ENCODE measurements around the gene ZBTB7C. TPM values are rescaled to one million over a fixed set of nuclear protein-coding genes. Genes with fewer than 3 reads are reported as not detected.

Gene ZBTB7C
- total RNA-seq, 1 experiment from 2014 or later: 0.33 TPM

GRCh38 chr18:48157956-48158355 lies 251.2 kb downstream of the ZBTB7C start:
- Histone ChIP-seq H2BK20ac (ENCODE audit: low read depth, low read length, poor library complexity, severe bottlenecking) (no peak overlapping the region), H3K27me3 (ENCODE audit: insufficient read depth, low read length) (peaks cover 16% of the 10 kb centered on the region; the same call in 1 of the 2 replicates), H4K20me1 (ENCODE audit: control insufficient read depth, insufficient read depth, insufficient read length) (no peaks in the 10 kb centered on the region), H3K27ac (ENCODE audit: insufficient read length, low read depth, low read length) (no peak overlapping the region), H3K9ac (ENCODE audit: extremely low read depth, insufficient read length, low read length) (no peak overlapping the region), H3K79me1 (ENCODE audit: insufficient read depth, low read depth, low read length, poor library complexity, severe bottlenecking) (no peaks in the 10 kb centered on the region), H2BK5ac (ENCODE audit: insufficient read length, low read length) (no peak overlapping the region), H3K23ac (ENCODE audit: insufficient read length, low read depth, low read length) (no peak overlapping the region), H4K8ac (replicated peaks; ENCODE audit: insufficient read length, low read depth, low read length) (no peak overlapping the region), H2AFZ (ENCODE audit: low read length) (no peak overlapping the region), H2BK12ac (ENCODE audit: insufficient read length, low read depth, low read length) (no peak overlapping the region), H3K18ac (ENCODE audit: insufficient read length, low read depth, low read length) (no peak overlapping the region), H3K4me2 (ENCODE audit: insufficient read depth, insufficient read length, low read length) (no peak overlapping the region), H3K79me2 (ENCODE audit: insufficient read depth, low read length) (no peaks in the 10 kb centered on the region), H3K14ac (ENCODE audit: insufficient read depth, low read length) (no peak overlapping the region), H3T11ph (ENCODE audit: low read length) (no peak overlapping the region), H3K4ac (ENCODE audit: low read depth, low read length) (no peak overlapping the region), H2AK5ac (ENCODE audit: insufficient read length, low read length) (no peak overlapping the region), H2BK15ac (ENCODE audit: low read depth, low read length) (no peak overlapping the region), H3K4me1 (ENCODE audit: insufficient read depth, low read length) (peaks cover 7% of the 10 kb centered on the region; the same call in 1 of the 2 replicates), H4K91ac (ENCODE audit: insufficient read length, low read depth, low read length) (no peak overlapping the region), H3K9me3 (ENCODE audit: control insufficient read depth, low read depth, low read length) (no peaks in the 10 kb centered on the region), H2BK120ac (ENCODE audit: low read depth, low read length, poor library complexity, severe bottlenecking) (no peak overlapping the region), H3K56ac (ENCODE audit: insufficient read length, low read depth, low read length) (no peak overlapping the region), H4K5ac (ENCODE audit: insufficient read length, low read depth, low read length) (no peak overlapping the region), H3K23me2 (ENCODE audit: insufficient read length, low read depth, low read length, poor library complexity, severe bottlenecking) (peaks cover 9% of the 10 kb centered on the region)
- H3K9me3 Mint-ChIP-seq: no peaks in the 10 kb centered on the region
- no peak overlapping the region for H3K4me3 Mint-ChIP-seq
- no peak for DNase-seq
- H3K27me3 Mint-ChIP-seq (ENCODE audit: low read depth): peaks cover 69% of the 10 kb centered on the region
- peaks cover 10 to 11% of the 10 kb centered on the region in 2 experiments for H3K4me1 Mint-ChIP-seq
- no CpG with 5 or more reads among the region's 4 CpGs for whole genome bisulfite sequencing (ENCODE audit: extremely low coverage, insufficient read length, low lambda C conversion rate)
- no peaks in the 10 kb centered on the region for H3K36me3 Mint-ChIP-seq (ENCODE audit: insufficient read depth in 1 of 3, low read depth in 3 of 3)
- H3K27ac Mint-ChIP-seq: no peak overlapping the region
- TF ChIP-seq CTCF (conservative IDR thresholded peaks at IDR 0.05): no peak

Measured in H9 (cell line).